HG03439 (cell line): ENCODE results near the gene COQ8A.

ENCODE experiments used
- ATAC-seq: cut with Tn5 transposase; IDR thresholded peaks from one replicate; pipeline ENCODE4 v1.9.1; 2021; ENCODE audit warnings: mild to moderate bottlenecking, moderate library complexity; ENCODE audit not compliant: unreplicated experiment

The COQ8A gene

DNA sequence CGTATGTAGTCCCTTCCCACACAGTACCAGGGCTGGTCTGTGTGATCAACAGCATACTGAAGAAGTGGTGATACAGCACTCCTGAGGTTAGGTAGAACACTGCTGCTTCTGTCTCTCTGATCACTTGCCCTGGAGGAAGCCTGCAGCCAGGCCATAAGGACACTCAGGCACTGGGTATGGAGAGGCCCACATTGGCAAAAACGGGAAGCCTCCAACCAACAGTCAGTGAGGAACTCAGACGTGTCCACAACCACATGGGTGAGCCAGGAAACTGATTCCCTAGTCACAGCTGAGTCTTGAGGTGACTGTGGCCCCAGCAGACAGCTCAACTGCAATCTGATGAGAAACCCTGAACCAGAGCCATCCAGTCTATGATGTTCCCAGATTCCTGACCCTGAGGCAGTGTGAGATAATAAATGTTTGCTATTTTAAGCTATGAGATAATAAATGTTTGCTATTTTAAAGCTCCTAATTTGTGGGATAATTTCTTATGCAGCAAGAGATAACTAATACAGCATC, 62.5 kb downstream of the COQ8A start:
- no peak for ATAC-seq

DNA sequence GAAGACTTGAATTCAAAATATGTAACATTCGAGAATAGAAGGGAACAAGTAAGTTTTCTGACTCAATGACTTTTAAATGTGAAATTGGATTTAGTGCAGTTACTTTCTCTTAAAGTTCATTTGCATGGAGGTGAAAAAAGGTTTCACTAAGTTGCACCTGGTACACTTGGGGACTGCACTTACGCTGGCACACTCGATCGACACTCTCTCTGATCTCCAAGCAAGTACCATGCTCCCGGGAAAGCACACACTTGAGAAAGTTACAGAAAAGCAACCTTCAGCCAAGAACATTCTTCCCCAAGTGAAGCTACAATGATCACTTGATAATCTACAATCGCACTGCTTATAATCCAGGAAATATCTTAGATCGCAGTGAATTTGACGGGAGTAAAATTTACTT, 63.1 kb downstream of the COQ8A start:
- no peak for ATAC-seq

DNA sequence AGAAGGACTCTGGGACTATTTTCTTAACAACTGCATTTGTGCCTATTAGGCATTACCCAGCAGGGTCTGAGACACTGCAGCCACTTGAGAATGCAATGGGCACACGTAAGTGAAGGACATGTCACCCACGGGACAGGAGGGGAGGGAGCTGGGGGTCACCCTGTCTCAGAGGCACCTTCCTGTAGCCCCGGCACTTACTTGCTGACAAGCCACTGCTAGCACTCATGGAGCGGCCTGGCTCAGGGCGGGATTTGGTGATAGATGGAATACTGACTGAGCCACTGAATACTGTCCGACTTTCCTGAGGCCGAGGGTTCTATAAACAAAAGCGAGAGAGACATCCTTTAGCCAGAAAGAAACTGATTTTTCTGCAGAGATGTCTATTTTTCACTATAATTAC, 64.7 kb downstream of the COQ8A start:
- ATAC-seq: no peak

DNA sequence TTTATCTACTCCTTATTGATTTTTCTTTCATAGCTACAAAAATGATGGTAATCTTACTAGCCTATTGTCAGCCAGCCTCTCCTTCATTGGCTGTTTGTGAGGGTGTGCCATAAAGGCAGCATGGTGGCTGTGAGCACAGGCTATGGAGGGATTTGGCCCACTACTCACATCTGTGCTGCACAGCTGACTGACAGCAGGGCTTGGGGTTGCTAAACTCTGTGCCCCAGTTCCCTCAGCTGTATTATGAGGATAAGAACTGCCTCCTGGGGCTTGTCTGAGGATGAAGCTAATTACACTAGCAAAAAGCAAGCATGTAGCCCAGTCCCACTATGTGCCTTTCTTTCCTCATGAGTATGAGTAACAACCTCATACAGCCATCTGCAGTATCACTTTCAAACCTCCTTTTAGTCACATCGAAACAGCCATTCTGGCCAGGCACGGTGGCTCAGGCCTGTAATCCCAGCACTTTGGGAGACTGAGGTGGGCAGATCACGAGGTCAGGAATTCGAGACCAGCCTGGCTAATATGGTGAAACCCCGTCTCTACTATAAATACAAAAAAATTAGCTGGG, 66.2 kb downstream of the COQ8A start:
- ATAC-seq: no peak

DNA sequence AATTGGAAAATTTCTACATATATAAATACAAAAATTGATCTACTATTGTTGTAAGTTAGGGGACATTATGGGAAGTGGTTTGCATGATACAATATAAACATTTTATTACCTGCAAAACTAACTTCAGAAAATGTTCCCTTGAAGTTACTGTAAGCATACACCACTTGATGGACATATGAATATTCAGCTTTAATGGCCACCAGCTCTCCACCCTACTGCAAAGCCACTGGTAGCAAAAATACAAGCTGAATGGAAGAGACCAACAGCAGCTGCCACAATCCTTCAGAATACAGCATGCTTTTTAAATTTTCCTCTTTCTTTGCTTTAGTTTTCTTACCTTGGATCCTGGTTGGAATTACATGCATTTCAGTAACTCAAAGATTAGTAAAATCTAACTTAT, 69.8 kb downstream of the COQ8A start:
- no peak for ATAC-seq

DNA sequence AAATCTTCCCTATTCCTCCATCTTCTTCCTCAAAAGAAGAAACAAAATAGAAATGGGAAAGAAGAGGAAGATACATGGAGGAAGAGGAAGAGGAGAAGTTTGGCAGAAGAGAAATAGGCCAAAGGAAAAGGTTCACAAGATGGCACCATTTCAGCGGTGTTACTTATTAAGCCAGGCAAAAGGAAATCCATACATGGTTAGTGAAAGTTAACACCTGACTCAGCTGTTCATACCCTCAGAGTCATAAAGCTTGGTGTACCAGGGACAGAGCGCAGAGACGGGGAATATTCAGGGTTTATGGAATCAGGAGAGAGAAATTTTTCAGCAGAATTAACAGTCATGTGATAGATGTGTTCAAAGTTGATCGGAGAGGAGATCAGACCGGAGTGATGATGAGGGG, 70.6 kb downstream of the COQ8A start:
- no peak for ATAC-seq

DNA sequence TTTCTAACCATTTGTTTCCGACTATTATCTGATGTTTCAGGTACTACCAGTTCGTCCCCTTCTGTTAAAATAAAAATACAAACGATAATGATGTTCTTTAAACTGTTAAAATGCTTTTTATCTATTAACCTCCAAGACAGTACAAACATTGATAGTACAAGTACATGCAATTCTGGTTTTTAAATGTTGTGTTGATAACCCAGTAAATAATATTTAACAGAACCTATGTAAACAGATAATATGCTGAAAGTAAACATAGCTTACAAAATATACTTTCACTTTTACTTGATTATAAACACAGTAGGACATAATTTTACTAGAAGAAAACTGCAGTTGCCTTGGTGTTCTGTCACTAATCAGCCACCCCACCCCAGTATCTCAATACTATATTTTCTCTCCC, 76.9 kb downstream of the COQ8A start:
- no peak for ATAC-seq

DNA sequence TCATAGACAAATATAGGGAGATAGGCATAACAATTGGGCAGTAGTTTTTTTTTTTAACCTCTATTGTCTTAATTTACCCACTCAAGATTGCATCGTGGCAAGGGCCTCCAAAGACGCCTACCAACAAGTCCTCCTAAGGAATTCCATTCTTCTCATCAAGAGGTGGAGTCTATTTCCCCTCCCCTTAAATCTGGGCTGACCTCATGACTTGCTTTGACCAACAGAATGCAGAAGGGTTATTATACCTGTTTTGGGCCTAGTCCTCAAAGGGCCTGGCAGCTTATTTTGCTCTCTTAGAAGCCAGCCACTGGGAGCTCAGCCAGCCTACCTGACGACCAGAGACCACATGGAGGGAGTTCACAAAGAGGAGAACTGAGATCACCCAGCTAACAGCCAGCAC, 92.3 kb downstream of the COQ8A start:
- ATAC-seq: no peak

DNA sequence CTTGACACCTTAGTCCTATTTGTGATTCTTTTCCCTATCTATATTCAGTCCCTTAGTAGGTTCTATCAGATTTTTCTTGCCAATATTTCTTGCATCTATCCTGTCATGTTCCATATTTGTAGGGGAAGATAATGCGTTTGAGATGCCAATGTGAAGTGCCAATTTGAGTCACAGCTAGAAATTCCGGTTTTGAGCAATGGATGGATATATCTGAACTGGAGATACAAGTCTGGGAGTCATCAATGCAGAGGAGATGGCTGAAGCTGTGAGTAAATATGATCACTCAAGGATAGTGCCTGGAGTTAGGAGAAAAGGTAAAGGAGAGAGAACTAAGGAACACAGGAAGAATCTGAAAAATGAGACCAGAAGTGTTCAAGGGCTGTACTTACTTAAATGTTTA, 93.8 kb downstream of the COQ8A start:
- no peak for ATAC-seq

DNA sequence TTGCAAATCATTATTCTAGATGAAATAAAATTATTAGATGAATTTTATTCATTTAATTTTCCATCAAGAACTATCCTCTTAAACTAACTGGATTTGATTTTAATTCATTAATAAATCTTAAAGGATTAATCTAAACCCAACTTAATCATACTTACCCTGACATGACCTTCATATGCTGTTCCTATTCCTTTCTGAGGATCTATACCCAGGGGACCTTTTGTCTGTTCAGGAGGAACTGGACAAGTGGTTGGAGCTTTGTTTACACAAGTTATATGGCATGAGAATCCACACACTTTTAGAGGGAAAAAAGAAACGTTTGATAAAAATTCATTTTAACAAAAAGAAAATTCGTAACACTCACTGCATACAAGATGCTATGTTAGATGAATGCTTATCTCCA, 95.2 kb downstream of the COQ8A start:
- no peak for ATAC-seq

DNA sequence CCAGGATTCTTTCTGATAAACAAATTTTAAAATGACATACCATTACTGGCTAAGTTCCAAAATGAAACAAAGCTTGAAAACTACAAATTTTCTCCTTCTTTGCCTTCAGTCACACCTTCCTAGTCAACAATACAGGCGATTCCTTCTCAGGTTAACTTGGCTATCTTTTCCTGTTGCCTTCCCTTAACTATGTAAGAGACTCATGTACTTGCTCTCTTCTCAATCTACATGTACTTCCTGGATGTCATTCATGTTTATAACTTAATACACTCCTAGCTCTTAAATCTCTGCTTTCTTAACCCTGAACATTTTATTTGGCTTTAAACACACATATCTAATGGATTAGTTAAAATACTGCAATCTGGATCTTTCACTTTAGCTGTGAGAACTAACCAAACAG, 97.0 kb downstream of the COQ8A start:
- no peak for ATAC-seq
